ENCODE data around the gene LRRC31. TPM values are rescaled to one million over a fixed set of nuclear protein-coding genes. Genes with fewer than 3 reads are reported as not detected.

The LRRC31 gene
- total RNA-seq, 6 experiments from 2014 or later = not detected

- no peak overlapping the region for H3K27ac Mint-ChIP-seq
- TF ChIP-seq CTCF (IDR thresholded peaks at IDR 0.05) = no peak
- no peaks in the 10 kb centered on the region for H3K36me3 Mint-ChIP-seq (ENCODE audit: low read depth)
- DNase-seq = no peak
- peaks cover 30% of the 10 kb centered on the region for H3K4me1 Mint-ChIP-seq (ENCODE audit: low read depth)
- no peaks in the 10 kb centered on the region for H3K27me3 Mint-ChIP-seq (ENCODE audit: insufficient read depth)
- H3K4me3 Mint-ChIP-seq = no peak overlapping the region
- H3K9me3 Mint-ChIP-seq = no peaks in the 10 kb centered on the region; the same call in 1 of the 2 replicates
These were observed 60.4 kb downstream of the LRRC31 start for GRCh38 chr3:169809230-169809795.

- Mint-ChIP-seq H3K4me1 (ENCODE audit: low read depth) (peaks cover 6% of the 10 kb centered on the region; the same call in 1 of the 2 replicates), H3K27me3 (ENCODE audit: insufficient read depth) (no peaks in the 10 kb centered on the region; the same call in 1 of the 2 replicates), H3K27ac (no peak overlapping the region), H3K36me3 (ENCODE audit: low read depth) (no peaks in the 10 kb centered on the region), H3K4me3 (no peak overlapping the region), H3K9me3 (no peaks in the 10 kb centered on the region)
- TF ChIP-seq CTCF (IDR thresholded peaks at IDR 0.05) = no peak
- DNase-seq = no peak
These were observed 65.1 kb downstream of the LRRC31 start for GRCh38 chr3:169804681-169805080.

- Mint-ChIP-seq H3K27ac (no peak overlapping the region), H3K9me3 (no peaks in the 10 kb centered on the region), H3K4me3 (no peak overlapping the region), H3K27me3 (ENCODE audit: insufficient read depth) (no peaks in the 10 kb centered on the region; the same call in 1 of the 2 replicates), H3K36me3 (ENCODE audit: low read depth) (peaks cover 25% of the 10 kb centered on the region), H3K4me1 (ENCODE audit: low read depth) (peaks cover 16% of the 10 kb centered on the region)
- no peak for DNase-seq
- no peak for TF ChIP-seq CTCF (IDR thresholded peaks at IDR 0.05)
These were observed 77.4 kb downstream of the LRRC31 start for GRCh38 chr3:169792359-169792758.

- Mint-ChIP-seq H3K27me3 (ENCODE audit: insufficient read depth) (no peaks in the 10 kb centered on the region; the same call in 1 of the 2 replicates), H3K27ac (peak overlapping the region; percentile 5), H3K4me3 (no peak overlapping the region), H3K9me3 (no peaks in the 10 kb centered on the region), H3K4me1 (ENCODE audit: low read depth) (peaks cover 16% of the 10 kb centered on the region), H3K36me3 (ENCODE audit: low read depth) (peaks cover 35% of the 10 kb centered on the region)
- DNase-seq = no peak
- TF ChIP-seq CTCF (IDR thresholded peaks at IDR 0.05) = no peak
These were observed 78.9 kb downstream of the LRRC31 start for GRCh38 chr3:169790687-169791429.

GRCh38 chr3:169790219-169790618, 79.5 kb downstream of the LRRC31 start:
- peaks cover 16% of the 10 kb centered on the region for H3K4me1 Mint-ChIP-seq (ENCODE audit: low read depth)
- no peaks in the 10 kb centered on the region; the same call in 1 of the 2 replicates for H3K27me3 Mint-ChIP-seq (ENCODE audit: insufficient read depth)
- H3K36me3 Mint-ChIP-seq (ENCODE audit: low read depth) = peaks cover 41% of the 10 kb centered on the region
- TF ChIP-seq CTCF (IDR thresholded peaks at IDR 0.05) = no peak
- no peak for DNase-seq
- H3K9me3 Mint-ChIP-seq = no peaks in the 10 kb centered on the region
- no peak overlapping the region for H3K27ac Mint-ChIP-seq
- H3K4me3 Mint-ChIP-seq = no peak overlapping the region

Other genes with a start within 250 kb of the LRRC31 start
- 10 to 100 TPM in 2 of 6 experiments, 1 to 10 TPM in 4; 3.6 to 10.9 (median 9.4) TPM for gene MECOM, start 206.2 kb downstream of the LRRC31 start, total RNA-seq (2021; fragmentation: NEBNext Ultra II Directional; extraction: Animal tissue kit (Norgen Biotek cat#: 25700))
- gene TERC, start 104.9 kb downstream of the LRRC31 start, total RNA-seq (2021; fragmentation: NEBNext Ultra II Directional; extraction: Animal tissue kit (Norgen Biotek cat#: 25700)) = 10 to 100 TPM in 5 of 6 experiments, 1 to 10 TPM in 1; 9.7 to 24.5 (median 13.3) TPM
- 1 to 10 TPM; 1.2 to 3.5 (median 1.7) TPM for gene ACTRT3, start 100.4 kb downstream of the LRRC31 start, total RNA-seq (2021; fragmentation: NEBNext Ultra II Directional; extraction: Animal tissue kit (Norgen Biotek cat#: 25700))
- 10 to 100 TPM; 10.9 to 13.8 (median 11.7) TPM for gene MYNN, start 96.5 kb downstream of the LRRC31 start, total RNA-seq (2021; fragmentation: NEBNext Ultra II Directional; extraction: Animal tissue kit (Norgen Biotek cat#: 25700))
- not detected for gene LRRIQ4, start 57.1 kb downstream of the LRRC31 start, total RNA-seq (2021; fragmentation: NEBNext Ultra II Directional; extraction: Animal tissue kit (Norgen Biotek cat#: 25700))
- gene LRRC34, start 57.0 kb downstream of the LRRC31 start, total RNA-seq (2021; fragmentation: NEBNext Ultra II Directional; extraction: Animal tissue kit (Norgen Biotek cat#: 25700)) = 1 to 10 TPM in 3 of 6 experiments, under 1 TPM in 3; 0.59 to 1.5 (median 0.94) TPM
- not detected for gene SAMD7, start 41.6 kb upstream of the LRRC31 start, total RNA-seq (2021; fragmentation: NEBNext Ultra II Directional; extraction: Animal tissue kit (Norgen Biotek cat#: 25700))
- 100 to 1,000 TPM; 124 to 153 (median 133) TPM for gene SEC62, start 96.9 kb upstream of the LRRC31 start, total RNA-seq (2021; fragmentation: NEBNext Ultra II Directional; extraction: Animal tissue kit (Norgen Biotek cat#: 25700))
- gene GPR160, start 168.1 kb upstream of the LRRC31 start, total RNA-seq (2021; fragmentation: NEBNext Ultra II Directional; extraction: Animal tissue kit (Norgen Biotek cat#: 25700)) = under 1 TPM in 3 of 6 experiments, not detected in 3; 0.10 to 0.23 (median 0.19) TPM